WI38 (cell line): Measurements from ENCODE around the gene IL11RA.

Experiments used
- H3K4me3 ChIP-seq: 2 replicates; pipeline ENCODE4 v1.5.1; 2011; ENCODE audit warnings: low read depth, mild to moderate bottlenecking, control low read depth, low read length
- TF ChIP-seq, protein P1 (sequence below): IDR thresholded peaks from 2 replicates; pipeline ENCODE4 v1.5.1; 2012; ENCODE audit warnings: low read depth, mild to moderate bottlenecking, control low read depth, low read length

Gene IL11RA

DNA sequence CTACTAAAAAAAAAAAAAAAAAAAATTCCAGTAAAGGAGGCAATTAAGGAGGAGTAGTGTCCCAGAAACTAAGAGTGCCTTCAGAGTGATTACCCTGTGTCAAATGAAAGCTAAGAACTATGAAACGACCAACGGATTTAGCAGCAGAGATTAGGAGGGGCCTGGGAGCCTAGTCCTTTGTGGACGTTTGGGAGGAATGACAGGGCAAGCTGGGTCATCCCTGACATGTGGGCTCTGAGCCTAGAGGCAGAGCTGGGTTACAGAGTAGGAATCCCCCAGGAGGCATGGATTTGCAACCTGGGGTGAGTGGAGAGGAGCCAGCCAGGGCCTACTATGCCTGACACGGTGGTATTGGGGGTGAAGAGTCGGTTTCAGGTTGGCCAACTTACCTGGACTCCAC, 18.8 kb upstream of the IL11RA start:
- H3K4me3 ChIP-seq, result no peak overlapping the region
- TF ChIP-seq, protein P1, sequence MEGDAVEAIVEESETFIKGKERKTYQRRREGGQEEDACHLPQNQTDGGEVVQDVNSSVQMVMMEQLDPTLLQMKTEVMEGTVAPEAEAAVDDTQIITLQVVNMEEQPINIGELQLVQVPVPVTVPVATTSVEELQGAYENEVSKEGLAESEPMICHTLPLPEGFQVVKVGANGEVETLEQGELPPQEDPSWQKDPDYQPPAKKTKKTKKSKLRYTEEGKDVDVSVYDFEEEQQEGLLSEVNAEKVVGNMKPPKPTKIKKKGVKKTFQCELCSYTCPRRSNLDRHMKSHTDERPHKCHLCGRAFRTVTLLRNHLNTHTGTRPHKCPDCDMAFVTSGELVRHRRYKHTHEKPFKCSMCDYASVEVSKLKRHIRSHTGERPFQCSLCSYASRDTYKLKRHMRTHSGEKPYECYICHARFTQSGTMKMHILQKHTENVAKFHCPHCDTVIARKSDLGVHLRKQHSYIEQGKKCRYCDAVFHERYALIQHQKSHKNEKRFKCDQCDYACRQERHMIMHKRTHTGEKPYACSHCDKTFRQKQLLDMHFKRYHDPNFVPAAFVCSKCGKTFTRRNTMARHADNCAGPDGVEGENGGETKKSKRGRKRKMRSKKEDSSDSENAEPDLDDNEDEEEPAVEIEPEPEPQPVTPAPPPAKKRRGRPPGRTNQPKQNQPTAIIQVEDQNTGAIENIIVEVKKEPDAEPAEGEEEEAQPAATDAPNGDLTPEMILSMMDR, result no peak

- TF ChIP-seq, protein P1, result peak; percentile 83
- no peak overlapping the region for H3K4me3 ChIP-seq
Observed at GRCh38 chr9:34633851-34634550, 18.0 kb upstream of the IL11RA start.

DNA sequence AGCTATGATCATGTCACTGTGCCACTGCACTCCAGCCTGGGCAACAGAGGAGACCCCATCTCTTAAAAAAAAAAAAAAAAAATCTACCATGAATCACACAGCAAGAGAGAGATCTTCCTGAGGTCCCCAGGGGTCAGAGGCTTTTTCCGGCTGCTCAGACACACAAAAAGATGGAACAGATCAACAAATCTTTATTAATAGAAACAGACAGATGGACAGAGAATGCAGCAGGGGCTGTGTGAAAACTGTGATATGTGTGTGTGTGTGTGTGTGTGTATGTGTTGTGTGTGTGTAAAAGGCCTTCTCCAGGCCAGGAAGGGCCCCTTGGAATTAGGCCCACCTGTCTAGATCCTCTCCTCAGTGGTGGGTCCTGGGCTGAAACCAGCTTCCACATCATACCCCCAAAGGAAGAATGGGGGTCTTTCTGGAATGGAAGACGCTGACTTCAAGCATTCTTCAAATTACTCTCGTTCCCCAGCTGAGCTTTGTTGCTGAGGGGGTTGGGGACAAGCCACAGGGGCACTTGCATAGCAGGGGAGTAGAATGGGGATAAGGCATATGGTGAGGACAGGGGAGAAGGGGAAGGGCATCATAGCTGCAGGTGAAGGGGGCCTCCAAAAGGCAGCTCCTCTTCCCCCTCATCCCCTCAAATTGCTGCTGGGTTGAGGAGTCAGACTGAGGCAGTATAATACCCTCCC, 17.3 kb upstream of the IL11RA start:
- H3K4me3 ChIP-seq, result no peak overlapping the region
- TF ChIP-seq, protein P1, result no peak

DNA sequence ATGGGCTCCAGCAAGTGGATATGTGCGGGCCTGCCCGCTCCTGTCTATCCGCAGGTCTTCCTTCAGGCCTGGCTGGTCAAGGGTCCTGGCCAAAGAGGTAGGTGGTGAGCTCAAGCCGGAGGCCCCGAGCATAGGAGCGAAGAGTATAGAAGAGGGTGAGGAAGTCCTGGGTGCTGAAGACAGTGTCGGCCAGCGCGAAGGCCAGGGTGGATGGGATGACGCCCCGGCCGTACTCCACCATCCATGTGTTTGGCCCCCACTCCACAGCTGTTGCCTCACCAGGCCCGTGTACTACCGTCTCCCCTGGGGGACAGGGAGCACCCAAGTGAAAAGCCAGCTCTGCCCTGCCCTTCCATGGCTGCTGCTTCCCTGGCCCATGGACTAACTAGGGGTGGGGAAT, 16.4 kb upstream of the IL11RA start:
- TF ChIP-seq, protein P1, result no peak
- H3K4me3 ChIP-seq, result no peak overlapping the region

DNA sequence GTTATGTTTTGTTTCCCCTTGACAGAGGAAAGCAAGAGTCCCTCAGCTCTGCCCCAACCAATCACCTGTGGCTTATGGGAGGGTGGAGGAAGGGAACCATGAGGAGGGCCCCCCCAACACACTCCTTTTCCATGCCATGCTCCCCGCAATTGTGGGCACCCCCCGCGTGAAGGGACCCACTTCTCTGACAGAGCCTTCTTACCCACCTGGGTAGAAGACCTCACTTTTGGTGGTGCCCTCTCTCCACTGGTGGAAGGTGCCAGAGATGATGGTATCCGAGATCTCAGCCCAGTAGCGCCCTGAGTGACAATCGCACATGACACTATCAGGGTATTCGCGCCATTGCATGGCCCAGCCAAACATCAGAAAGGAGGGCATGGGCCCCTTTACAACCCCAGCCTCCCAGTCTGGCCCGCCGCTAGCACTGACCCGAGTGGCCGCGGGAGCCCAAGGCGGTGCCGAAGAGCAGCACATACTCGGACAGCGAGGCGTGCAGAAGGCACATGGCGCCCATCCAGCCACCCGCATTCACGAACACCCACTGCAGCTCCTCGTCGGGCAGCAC, 15.1 kb upstream of the IL11RA start:
- TF ChIP-seq, protein P1, result no peak
- H3K4me3 ChIP-seq, result peak overlapping the region; percentile 65

DNA sequence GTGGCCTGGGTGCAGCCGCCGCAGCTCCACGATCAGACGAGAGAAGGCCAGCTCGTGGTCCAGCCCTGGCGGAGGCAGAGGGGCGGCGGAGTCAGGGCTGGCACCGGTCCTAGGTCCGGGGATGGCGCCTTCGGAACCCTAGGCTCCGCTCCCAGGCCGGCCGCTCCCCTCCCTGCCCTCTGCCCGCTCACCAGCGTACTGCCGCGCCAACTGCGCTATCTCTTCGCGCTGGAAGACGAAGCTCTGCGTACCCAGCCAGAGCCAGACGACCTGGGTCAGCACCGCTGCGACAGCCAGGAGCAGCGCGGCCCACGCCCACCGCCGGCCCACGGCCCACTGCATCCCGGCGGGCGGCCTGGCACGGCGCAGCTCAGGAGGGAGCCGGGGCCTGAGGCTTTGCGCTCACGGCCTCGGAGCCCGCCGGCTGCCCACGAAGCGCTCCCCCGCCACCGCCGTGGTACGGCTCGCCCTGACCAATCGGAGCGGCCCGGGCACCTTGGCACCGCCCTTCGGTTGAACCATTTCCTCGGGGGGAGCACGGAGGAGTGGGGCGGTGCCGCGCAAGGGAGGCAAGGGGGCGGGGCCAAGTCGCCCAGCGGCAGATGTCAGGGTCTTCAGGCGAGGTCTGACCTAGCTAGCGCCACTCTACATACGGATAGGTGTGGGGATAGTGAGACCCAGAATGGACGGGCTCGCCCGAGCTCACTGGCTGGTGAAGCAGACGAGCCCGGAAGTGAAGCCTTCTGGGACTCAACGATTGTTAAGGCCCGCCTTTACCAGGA, 14.4 kb upstream of the IL11RA start, which contains the start of gene SIGMAR1:
SIGMAR1 (minus strand) TSS at position 432 of the 782 bp plus-strand sequence; CDS start at position 342, 90 bp downstream.
- TF ChIP-seq, protein P1, result no peak
- H3K4me3 ChIP-seq, result peak within 1 kb of the TSS; percentile 65
